K562 (cell line): ENCODE results near the gene ALOX5. TPM values are rescaled to one million over a fixed set of nuclear protein-coding genes. Genes with fewer than 3 reads are reported as not detected.
A peak's percentile ranks its signal among the peaks of the same experiment; 100 is the strongest.

ENCODE experiments used
- ARID1B ChIP-seq: fragments of 450-650 bp; IDR thresholded peaks from 2 replicates; pipeline ENCODE4 v1.6.1; 2016; ENCODE audit warnings: antibody characterized with exemption, mild to moderate bottlenecking, inconsistent platforms
- ARID3A ChIP-seq: IDR thresholded peaks from 2 replicates; pipeline ENCODE4 v1.6.1; 2012; ENCODE audit warnings: low read depth, low read length, improper control_type of control experiment, borderline replicate concordance
- CC2D1A ChIP-seq: fragments of 450-650 bp; IDR thresholded peaks from 2 replicates; pipeline ENCODE4 v1.6.1; 2017; ENCODE audit warnings: mild to moderate bottlenecking
- DIDO1 ChIP-seq: fragments of 450-650 bp; IDR thresholded peaks from 2 replicates; pipeline ENCODE4 v1.6.1; 2016; ENCODE audit warnings: low read depth, missing biosample characterization, missing genetic modification characterization
- ELF4 ChIP-seq: fragments of 450-650 bp; formaldehyde crosslinking; IDR thresholded peaks from 2 replicates; pipeline ENCODE4 v1.4.0; 2022; ENCODE audit warnings: missing genetic modification characterization
- EWSR1 ChIP-seq: fragments of 450-650 bp; IDR thresholded peaks from 2 replicates; pipeline ENCODE4 v1.6.1; 2018; ENCODE audit warnings: borderline replicate concordance, mild to moderate bottlenecking, low read depth, moderate library complexity; ENCODE audit not compliant: partially characterized antibody
- HDAC8 ChIP-seq: fragments of 450-650 bp; IDR thresholded peaks from 2 replicates; pipeline ENCODE4 v1.6.1; 2016; ENCODE audit warnings: mild to moderate bottlenecking, missing genetic modification characterization, moderate library complexity, missing compliant biosample characterization
- HNRNPL ChIP-seq: fragments of 200-400 bp; formaldehyde crosslinking; IDR thresholded peaks from 2 replicates; pipeline ENCODE4 v1.6.1; 2017; ENCODE audit warnings: low read depth, mild to moderate bottlenecking, low read length
- HSF4 ChIP-seq: fragments of 250-450 bp; sonication (Bioruptor Pico); IDR thresholded peaks from 2 replicates; pipeline ENCODE4 v2.1.2; 2022; ENCODE audit warnings: mild to moderate bottlenecking, moderate library complexity, borderline replicate concordance
- MAX ChIP-seq: sonication (generic); formaldehyde crosslinking; IDR thresholded peaks from 2 replicates; pipeline ENCODE4 v1.9.0; 2022; ENCODE audit warnings: mild to moderate bottlenecking, missing genetic modification reagents
- MXD1 ChIP-seq: fragments of 250-450 bp; sonication (Bioruptor Pico); IDR thresholded peaks from 2 replicates; pipeline ENCODE4 v1.8.0; 2021; ENCODE audit warnings: borderline replicate concordance, mild to moderate bottlenecking, moderate library complexity; ENCODE audit not compliant: poor library complexity, severe bottlenecking
- NKRF ChIP-seq: fragments of 450-650 bp; IDR thresholded peaks from 2 replicates; pipeline ENCODE4 v1.6.1; 2016; ENCODE audit warnings: borderline replicate concordance
- PHF21A ChIP-seq: fragments of 450-650 bp; IDR thresholded peaks from 2 replicates; pipeline ENCODE4 v1.6.1; 2017; ENCODE audit warnings: low read depth, borderline replicate concordance
- PREB ChIP-seq: sonication (generic); formaldehyde crosslinking; IDR thresholded peaks from 2 replicates; pipeline ENCODE4 v1.8.1; 2023; ENCODE audit warnings: mild to moderate bottlenecking, missing genetic modification reagents
- SMAD2 ChIP-seq: fragments of 150-350 bp; IDR thresholded peaks from 2 replicates; pipeline ENCODE4 v1.6.1; 2014; ENCODE audit warnings: low read depth, mild to moderate bottlenecking, low read length
- SMARCB1 ChIP-seq: IDR thresholded peaks from 2 replicates; pipeline ENCODE4 v1.6.1; 2011; ENCODE audit warnings: improper control_type of control experiment, low read depth; ENCODE audit not compliant: insufficient read length
- polyA plus RNA-seq, 8 experiments: library from polyadenylated mRNA; depleted of rRNA in 4 of 8; stranded (reverse) in 5 of 8; unstranded in 3 of 8; fragments of >200 nt; fragmentation: Nextera tagmentation in 2 of 8; fragmentation: Illumina TruSeq in 1 of 8; extraction: Ambion mirVana in 2 of 8; extraction: Trizol in 1 of 8; gene quantifications; 2 replicates each; pipeline versions ENCODE4 v1.2.1 to v1.2.3, GENCODE V29; 2011 to 2014; ENCODE audit warnings: inconsistent platforms in 1 of 8, missing spikeins in 1 of 8
- total RNA-seq, 7 experiments: library from RNA; depleted of rRNA in 6 of 7; stranded (reverse); fragments of >200 nt in 6 of 7; fragmentation: Illumina TruSeq in 2 of 7; extraction: Trizol in 2 of 7; gene quantifications; 2 replicates each; pipeline versions ENCODE4 v1.2.1 to v1.2.3, GENCODE V29; 2011 to 2021; ENCODE audit warnings: low replicate concordance in 1 of 7

The ALOX5 gene
- total and polyA plus RNA-seq, 9 of the 15 experiments (the other 6 are each of a cell fraction or from before 2014, with no cell fraction given) = 0.10 to 2.4 (median 1.4) TPM

GRCh38 chr10:45470098-45471012 is 96.3 kb downstream of the ALOX5 start (continued):
- TF ChIP-seq ARID3A (peak; percentile 96; the same call in 1 of the 2 replicates), HSF4 (CRISPR knock-in tag) (0 out of 2 replicates have a peak, but pooled peaks have one; percentile 65), MXD1 (no peak), ARID1B (peak; percentile 100), DIDO1 (peak; percentile 24; the same call in 1 of the 2 replicates), NKRF (no peak; the same call in 1 of the 2 replicates), PHF21A (peak; percentile 80; the same call in 1 of the 2 replicates), SMARCB1 (peak; percentile 85), MAX (CRISPR knock-in tag) (peak; percentile 76), HDAC8 (tag) (peak; percentile 94), PREB (no peak), ELF4 (CRISPR knock-in tag) (peak; percentile 68), EWSR1 (no peak), HNRNPL (no peak), CC2D1A (peak; percentile 99), SMAD2 (no peak)
